ENCODE results near the gene RALGAPA1.
A peak's percentile ranks its signal among the peaks of the same experiment; 100 is the strongest.
"Not testable (repeated sequence)": the region's sequence is repeated elsewhere in the genome, so short reads cannot be mapped to it uniquely, and the experiment has no call there.

Gene RALGAPA1

DNA sequence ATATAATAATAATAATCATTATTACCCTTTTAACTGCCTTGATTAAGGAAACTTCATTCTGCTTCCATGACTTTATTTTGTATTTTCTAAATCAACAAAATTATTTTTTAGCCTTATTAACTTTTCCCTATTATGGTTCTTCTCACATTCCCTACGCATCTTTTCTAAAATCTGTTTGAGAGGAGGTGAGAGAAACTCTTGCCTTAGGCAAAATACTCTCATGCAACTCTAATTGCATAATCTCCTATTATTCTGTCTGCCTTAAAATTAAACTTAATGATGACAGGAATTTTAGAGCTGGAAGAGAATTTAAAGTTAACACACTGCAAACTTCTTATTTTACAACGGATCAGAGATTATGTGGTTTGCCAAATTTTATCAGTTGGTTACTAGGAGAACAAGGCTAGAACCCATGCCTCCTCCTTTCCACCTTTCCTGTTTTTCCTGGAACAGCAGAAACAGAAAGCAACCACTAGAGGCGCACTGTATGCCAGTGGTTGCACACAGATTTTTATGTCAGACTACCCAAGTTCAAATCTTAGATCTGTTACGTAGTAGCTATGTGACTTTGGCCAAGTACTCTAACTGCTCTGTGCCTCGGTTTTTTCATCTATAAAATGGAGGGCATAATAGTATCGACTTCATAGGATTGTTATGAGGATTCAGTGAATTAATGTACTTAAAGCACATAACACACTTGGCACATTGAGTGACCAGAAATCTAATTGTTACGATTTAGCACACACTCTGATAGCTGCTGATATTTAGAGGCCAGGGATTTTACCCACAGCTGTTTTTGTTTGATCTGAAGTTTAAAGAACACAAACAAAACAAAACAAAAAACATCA, 12.7 kb upstream of the RALGAPA1 start:
- peak; percentile 62 for DNase-seq (ENCODE audit: low read depth)

GRCh38 chr14:35819591-35820540, 10.8 kb upstream of the RALGAPA1 start:
- DNase-seq (ENCODE audit: low read depth), result no peak

- DNase-seq (ENCODE audit: low read depth), result peak; percentile 68
Measured at GRCh38 chr14:35818346-35819115, 9.4 kb upstream of the RALGAPA1 start.

DNA sequence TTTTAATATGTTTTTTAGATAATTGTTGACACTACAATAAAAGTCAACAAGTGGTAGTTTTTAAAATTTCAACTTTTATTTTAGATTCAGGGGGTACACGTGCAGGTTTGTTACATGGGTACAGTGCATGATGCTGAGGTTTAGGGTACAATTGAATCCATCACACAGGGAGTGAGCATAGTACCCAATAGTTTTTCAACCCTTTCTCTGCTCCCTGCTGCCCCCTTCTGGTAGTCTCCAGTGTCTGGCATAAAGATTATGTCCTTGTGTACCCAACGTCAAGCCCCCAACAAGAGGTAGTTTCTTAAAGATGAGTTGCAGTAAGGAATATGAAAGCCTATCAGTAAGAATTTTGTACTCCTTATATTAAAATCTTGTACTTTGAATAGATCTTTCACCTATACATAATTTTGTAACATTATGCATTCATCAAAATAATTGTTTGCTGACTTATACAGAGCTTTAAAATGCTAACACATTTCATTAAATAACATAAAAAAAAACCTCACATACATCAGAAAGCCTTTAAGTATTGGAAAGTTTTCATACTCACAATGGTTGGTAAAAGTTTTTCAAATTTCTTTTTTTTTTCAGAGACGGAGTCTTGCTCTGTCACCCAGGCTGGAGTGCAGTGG, 5.4 kb upstream of the RALGAPA1 start:
- peak; percentile 72 for DNase-seq (ENCODE audit: low read depth)

- no peak for DNase-seq (ENCODE audit: low read depth)
Measured at GRCh38 chr14:35810963-35811362, 1.9 kb upstream of the RALGAPA1 start.

GRCh38 chr14:35809597-35809996, 502 bp upstream of the RALGAPA1 start:
- DNase-seq (ENCODE audit: low read depth), result no peak

DNA sequence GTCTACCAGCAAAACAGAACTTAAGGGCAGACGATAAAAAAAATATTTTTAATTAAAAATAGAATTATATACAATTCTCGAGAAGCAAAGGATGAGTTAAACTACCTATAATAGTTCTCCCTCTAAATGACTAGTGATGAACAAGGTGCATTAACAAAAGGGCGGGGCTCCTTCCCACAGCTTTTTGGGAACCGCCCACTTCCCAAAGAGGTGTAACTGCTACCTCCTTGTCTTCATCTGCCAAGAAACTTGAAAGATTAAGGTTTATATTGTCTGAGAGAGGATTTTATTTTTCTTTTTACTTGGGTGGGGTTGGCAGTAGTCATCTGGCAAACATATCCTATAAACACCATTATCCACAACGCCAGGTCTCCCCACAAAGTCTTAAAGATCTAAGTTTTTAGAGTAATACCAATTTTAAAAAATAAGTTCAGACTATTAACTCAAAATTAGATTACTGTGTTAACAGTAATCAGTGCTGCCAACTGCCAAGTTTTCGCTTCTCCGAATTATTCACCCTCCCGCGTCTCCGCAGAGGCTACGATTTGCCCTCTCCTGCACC, 938 bp downstream of the RALGAPA1 start:
- peak; percentile 42 for DNase-seq (ENCODE audit: low read depth)

GRCh38 chr14:35807131-35807961, 1.7 kb downstream of the RALGAPA1 start:
- no peak for DNase-seq (ENCODE audit: low read depth)

GRCh38 chr14:35806006-35806907, 2.8 kb downstream of the RALGAPA1 start:
- DNase-seq (ENCODE audit: low read depth), result no peak

GRCh38 chr14:35797796-35798195, 11.3 kb downstream of the RALGAPA1 start:
- no peak for DNase-seq (ENCODE audit: low read depth)

DNA sequence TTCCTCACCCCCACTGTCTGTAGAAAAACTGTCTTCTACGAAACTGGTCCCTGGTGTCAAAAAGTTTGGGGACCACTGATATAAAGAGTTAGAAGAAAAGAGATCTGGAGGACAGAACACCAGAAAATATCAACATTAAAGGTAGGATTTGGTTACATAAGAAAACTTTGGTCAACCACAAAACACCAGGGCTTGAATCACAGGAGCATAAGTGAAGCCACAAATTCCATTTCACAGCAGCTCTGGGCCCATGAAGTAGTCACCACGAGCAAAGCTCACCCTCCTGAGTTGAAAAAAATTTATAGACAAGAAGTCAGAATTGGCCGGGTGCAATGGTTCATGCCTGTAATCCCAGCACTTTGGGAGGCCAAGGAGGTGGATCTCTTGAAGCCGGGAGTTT, 19.4 kb downstream of the RALGAPA1 start:
- peak; percentile 43 for DNase-seq (ENCODE audit: low read depth)

- no peak for DNase-seq (ENCODE audit: low read depth)
Measured at GRCh38 chr14:35786856-35787255, 22.2 kb downstream of the RALGAPA1 start.

- no peak for DNase-seq (ENCODE audit: low read depth)
Measured at GRCh38 chr14:35783699-35784098, 25.4 kb downstream of the RALGAPA1 start.

DNA sequence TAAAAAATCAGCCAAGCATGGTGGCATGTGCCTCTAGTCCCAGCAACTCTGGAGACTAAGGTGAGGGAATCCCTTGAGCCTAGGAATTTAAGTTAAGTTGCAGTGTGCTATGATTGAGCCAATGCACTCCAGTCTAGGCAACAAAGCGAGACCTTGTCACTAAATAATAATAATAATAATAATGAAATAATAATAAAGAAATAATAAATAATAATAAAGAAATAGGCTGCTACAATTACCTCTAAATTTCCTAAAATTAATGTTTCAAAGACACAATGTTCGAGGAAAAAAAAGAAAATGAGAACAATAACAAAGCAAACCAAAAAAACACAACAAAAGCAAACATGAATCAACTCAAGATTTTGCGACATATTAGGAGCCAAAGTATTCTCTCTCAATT, 29.7 kb downstream of the RALGAPA1 start:
- DNase-seq (ENCODE audit: low read depth), result no peak

DNA sequence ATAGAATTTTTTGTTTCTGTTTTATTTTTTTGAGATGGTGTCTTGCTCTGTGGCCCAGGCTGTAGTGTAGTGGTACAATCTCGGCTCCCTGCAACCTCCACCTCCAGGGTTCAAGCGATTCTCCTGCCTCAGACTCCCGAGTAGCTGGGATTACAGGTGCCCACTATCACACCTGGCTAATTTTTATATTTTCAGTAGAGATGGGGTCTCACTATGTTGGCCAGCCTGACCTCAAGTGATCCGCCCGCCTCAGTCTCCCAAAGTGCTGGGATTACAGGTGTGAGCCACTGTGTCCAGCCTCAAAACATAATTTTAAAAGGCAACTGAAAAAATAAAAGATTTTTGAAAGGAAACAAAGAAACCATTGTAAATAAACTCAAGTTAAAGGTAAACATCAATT, 31.5 kb downstream of the RALGAPA1 start:
- not testable (repeated sequence) for DNase-seq (ENCODE audit: low read depth)

DNA sequence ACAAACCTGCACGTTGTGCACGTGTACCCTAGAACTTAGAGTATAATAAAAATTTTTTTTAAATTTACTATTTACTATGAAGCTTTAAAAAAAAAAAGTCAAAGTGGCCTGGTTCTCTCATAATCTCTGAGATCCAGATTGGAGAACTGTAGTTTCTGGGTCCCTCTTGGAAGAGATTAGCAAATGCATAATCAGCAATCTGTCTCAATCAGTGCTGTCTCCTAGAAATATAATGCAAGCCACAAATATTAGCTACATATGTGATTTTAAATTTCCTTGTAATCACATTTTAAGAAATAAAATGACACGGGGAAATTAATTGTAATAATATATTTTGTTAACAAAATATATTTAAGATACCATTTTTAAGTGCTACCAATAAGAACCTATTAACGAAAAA, 32.3 kb downstream of the RALGAPA1 start:
- DNase-seq (ENCODE audit: low read depth), result no peak

DNA sequence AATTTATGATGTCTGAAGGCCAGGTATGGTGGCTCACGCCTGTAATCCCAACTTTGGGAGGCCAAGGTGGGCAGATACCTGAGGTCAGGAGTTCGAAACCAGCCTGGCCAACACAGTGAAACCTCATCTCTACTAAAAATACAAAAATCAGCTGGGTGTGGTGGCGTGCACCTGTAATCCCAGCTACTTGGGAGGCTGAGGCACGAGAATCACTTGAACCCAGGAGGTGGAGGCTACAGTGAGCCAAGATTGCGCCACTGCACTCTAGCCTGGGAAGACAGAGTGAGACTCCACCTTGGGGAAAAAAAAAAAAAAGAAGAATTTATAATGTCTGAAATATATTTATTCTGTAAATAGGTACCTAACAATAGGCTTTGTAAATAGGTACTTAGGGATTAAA, 33.0 kb downstream of the RALGAPA1 start:
- DNase-seq (ENCODE audit: low read depth), result not testable (repeated sequence)

GRCh38 chr14:35766700-35767082, 42.4 kb downstream of the RALGAPA1 start:
- DNase-seq (ENCODE audit: low read depth), result peak; percentile 17

DNA sequence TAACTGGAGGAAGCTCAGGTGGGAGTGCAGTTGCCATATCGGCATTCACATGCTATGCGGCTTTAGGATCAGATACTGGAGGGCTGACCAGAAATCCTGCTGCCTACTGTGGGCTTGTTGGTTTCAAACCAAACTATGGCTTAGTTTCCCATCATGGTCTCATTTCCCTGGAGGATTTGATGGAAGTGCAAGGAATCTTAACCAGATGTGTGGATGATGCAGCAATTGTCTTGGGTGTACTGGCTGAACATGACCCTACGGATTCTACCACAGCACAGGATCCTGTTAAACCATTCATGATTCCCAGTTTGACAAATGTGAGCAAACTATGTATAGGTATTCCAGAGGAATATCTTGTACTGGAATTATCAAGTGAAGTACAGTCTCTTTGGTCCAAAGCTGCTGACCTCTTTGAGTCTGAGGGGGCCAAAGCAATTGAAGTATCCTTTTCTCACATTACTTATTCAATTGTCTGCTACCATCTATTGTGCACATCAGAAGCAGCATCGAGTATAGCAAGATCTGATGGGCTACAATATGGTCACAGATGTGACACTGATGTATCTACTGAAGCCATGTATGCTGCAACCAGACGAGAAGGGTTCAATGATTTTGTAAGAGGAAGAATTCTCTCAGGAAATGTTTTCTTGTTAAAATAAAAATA, 42.9 kb downstream of the RALGAPA1 start:
- DNase-seq (ENCODE audit: low read depth), result no peak

Data from ELR (cell line).